Ascending aorta (tissue), 2 donors: ENCODE results near the gene CCL1. TPM values are rescaled to one million over a fixed set of nuclear protein-coding genes. Genes with fewer than 3 reads are reported as not detected.

ENCODE experiments used
- DNase-seq, 2 donors: peaks; one replicate each; pipeline ENCODE4 v3.0.0-alpha.2; 2019; ENCODE audit warnings: low spot score in 2 of 2
- H3K27ac ChIP-seq, 2 donors: fragments of 200-600 bp; sonication (generic); one replicate each; pipeline ENCODE4 v1.5.1; 2016 to 2017; ENCODE audit warnings: mild to moderate bottlenecking in 1 of 2
- H3K27me3 ChIP-seq: fragments of 200-600 bp; sonication (generic); one replicate; pipeline ENCODE4 v1.5.1; 2017
- H3K36me3 ChIP-seq, 2 donors: fragments of 200-600 bp; sonication (generic); one replicate each; pipeline ENCODE4 v1.5.1; 2016
- H3K4me1 ChIP-seq, 2 donors: fragments of 200-600 bp; sonication (generic); one replicate each; pipeline ENCODE4 v1.5.1; 2016 to 2017; ENCODE audit warnings: mild to moderate bottlenecking in 1 of 2
- H3K4me3 ChIP-seq, 2 donors: fragments of 200-600 bp; sonication (generic); one replicate each; pipeline ENCODE4 v1.5.1; 2016 to 2017; ENCODE audit warnings: mild to moderate bottlenecking in 1 of 2
- H3K9me3 ChIP-seq, 2 donors: fragments of 200-600 bp; sonication (generic); one replicate each; pipeline ENCODE4 v1.5.1; 2016
- CTCF ChIP-seq, 3 experiments: fragments of 200-600 bp in 2 of 3; fragments of 450-650 bp in 1 of 3; sonication (generic) in 2 of 3; IDR thresholded peaks; one replicate each; pipeline ENCODE4 v1.5.1; 2016 to 2019; ENCODE audit warnings: antibody characterized with exemption in 3 of 3, mild to moderate bottlenecking in 1 of 3, moderate library complexity in 1 of 3
- intact Hi-C: fragments of 100-400 bp; cut with DNase I; formaldehyde crosslinking; loops from one replicate; pipeline ENCODE4 v1.15.1; 2023
- total RNA-seq: library from RNA; depleted of rRNA; stranded (reverse); fragments of >200 nt; gene quantifications from one replicate; pipeline ENCODE4 v1.1.0, GENCODE V29; 2016

The CCL1 gene
- total RNA-seq, 1 donor from 2014 or later, result not detected

DNA sequence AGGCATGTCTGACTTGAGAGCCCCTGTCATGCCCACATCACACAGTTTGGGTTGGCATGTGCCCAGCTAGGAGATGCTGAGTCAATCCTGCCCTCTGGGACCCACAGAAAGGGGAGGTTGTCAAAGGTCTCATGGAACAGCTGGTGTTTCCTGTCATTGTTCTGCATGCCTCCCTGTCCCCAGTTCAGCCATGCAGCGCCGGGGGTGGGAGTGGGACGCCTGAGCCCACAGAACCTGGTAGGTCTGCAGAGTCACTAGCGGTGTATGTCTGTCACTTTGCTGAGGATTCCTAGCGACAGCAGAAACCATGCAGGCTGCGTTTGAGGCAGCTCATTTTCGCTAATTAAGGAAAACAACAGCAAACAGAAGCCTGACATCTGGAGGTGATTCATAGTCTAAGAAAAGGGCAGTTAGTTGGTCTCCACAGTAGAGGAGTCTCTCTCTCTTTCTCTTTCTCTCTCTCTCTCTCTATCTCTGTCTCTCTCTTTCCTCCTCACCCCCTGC lies 19.6 kb upstream of the CCL1 start:
- peak in 1 of 2 donors; percentile 56 for DNase-seq

DNA sequence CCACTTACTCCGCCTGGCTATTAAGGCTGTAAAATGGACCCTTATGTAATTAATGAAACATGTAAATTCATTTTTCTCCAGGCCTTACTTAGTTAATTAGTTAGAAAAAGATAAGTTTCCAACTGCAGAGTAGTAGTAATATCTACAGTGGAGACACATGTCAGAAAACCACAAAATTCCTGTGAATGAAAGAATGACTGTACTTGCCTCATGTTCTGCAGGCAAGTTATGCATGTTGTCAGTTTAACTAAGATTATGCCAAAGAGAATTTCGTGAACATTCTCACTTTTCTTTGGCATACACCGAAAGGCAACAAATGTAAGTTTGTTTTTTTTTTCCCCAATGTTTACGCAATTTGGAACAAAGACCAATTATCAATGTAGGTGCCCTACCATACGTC lies 16.8 kb upstream of the CCL1 start:
- H3K27ac ChIP-seq, result no peak overlapping the region
- H3K9me3 ChIP-seq, result no peaks in the 10 kb centered on the region
- no peaks in the 10 kb centered on the region for H3K4me1 ChIP-seq
- H3K27me3 ChIP-seq, result no peaks in the 10 kb centered on the region
- intact Hi-C loops, result no loop called here
- H3K4me3 ChIP-seq, result no peak overlapping the region
- DNase-seq, result no peak
- no peaks in the 10 kb centered on the region for H3K36me3 ChIP-seq
- TF ChIP-seq CTCF (IDR thresholded peaks at IDR 0.05), result no peak

More for the DNA sequence above, 19.6 kb upstream of the CCL1 start:
- TF ChIP-seq CTCF (IDR thresholded peaks at IDR 0.05), result no peak
- peaks cover 0 to 4% of the 10 kb centered on the region in 2 donors for H3K4me1 ChIP-seq
- no peak overlapping the region for H3K27ac ChIP-seq
- no peaks in the 10 kb centered on the region for H3K9me3 ChIP-seq
- intact Hi-C loops, result no loop called here
- H3K4me3 ChIP-seq, result no peak overlapping the region
- no peaks in the 10 kb centered on the region for H3K27me3 ChIP-seq
- H3K36me3 ChIP-seq, result no peaks in the 10 kb centered on the region

DNA sequence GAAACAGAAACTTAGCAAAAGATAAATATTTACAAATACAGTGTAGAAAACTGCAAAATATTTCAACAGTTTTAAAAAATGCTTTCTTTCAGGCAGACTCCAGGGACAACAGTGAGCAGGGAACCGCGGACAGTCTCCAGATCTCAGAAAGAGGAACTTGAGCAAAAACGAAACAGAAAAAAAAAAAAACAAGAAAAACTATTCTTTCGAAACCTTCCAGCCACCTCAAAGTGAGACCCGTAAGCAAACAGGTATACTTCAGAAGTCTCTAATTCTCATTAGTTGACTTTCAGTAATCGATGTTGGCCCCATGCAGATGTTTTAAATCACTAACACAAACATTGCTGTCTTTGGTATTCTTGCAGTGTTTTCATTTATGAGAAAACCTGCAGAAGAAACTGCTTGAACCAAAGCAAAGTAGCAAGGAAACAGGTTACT lies 15.7 kb upstream of the CCL1 start:
- Histone ChIP-seq H3K27me3 (no peaks in the 10 kb centered on the region), H3K36me3 (no peaks in the 10 kb centered on the region), H3K4me1 (no peaks in the 10 kb centered on the region), H3K4me3 (no peak overlapping the region), H3K27ac (no peak overlapping the region), H3K9me3 (no peaks in the 10 kb centered on the region)
- intact Hi-C loops, result no loop called here
- TF ChIP-seq CTCF (IDR thresholded peaks at IDR 0.05), result no peak
- peak in 1 of 2 donors; percentile 63 for DNase-seq

DNA sequence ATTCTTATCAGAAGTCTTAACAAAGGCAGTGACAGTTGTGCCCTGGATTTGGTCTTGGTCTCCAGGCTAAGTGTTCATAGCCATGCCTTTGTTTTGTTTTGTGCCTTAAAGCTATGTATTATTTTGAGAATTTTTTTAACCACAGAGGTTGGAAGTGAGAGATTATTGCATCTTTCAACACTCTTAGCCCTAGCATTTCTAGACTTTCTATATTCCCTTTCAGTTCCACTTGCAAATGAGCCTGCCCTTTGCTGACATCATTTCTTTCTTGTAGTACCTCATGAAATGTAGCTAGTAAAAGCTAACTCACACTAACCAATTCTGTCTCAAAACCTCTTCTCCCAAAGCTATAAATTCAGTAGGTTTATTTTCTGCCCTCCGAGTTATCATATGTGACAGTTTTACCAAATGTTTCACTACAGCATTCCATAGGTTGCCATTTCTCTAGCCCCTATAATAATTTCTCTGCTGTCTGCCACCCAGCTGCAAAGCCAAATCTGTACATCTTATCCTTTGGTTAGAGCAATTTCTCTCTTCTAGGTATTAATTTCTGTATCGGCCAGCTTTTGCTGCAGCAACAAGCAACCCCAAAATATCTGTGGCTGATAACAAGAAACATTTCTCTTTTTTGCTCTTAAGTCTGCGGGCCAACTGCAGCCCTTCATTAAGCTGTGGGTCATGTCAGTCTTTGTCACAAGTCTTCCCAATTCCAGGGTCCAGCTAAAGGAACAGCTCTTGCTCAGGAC lies 14.2 kb upstream of the CCL1 start:
- Histone ChIP-seq H3K4me3 (no peak overlapping the region), H3K27me3 (no peaks in the 10 kb centered on the region), H3K9me3 (no peaks in the 10 kb centered on the region), H3K36me3 (no peaks in the 10 kb centered on the region), H3K27ac (no peak overlapping the region), H3K4me1 (no peaks in the 10 kb centered on the region)
- intact Hi-C loops, result no loop called here
- TF ChIP-seq CTCF (IDR thresholded peaks at IDR 0.05), result no peak
- DNase-seq, result no peak

DNA sequence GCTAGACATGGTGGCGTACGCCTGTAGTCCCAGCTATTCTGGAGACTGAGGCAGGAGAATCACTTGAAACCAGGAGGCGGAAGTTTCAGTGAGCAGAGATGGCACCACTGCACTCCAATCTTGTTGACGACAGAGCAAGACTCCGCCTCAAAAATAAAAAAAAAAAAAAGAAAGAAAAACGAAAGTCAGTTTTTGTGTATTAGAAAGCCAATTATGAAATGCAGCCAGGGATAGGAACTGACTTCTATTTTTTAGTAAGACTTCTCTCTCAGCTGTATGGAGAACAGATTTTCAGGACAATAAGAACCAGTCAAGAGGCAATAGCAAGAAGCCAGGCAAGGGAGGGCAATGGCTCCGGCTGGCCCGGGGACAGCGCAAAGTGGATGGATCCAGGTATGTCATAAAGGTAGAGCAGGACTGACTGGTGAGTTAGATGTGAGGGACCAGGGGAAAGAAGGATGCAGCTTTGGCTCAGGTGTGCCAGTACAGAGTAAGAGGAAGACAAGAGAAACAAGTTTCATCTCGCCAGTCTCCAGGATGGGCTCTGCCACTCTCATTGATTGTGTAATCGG lies 12.5 kb upstream of the CCL1 start:
- H3K9me3 ChIP-seq, result no peaks in the 10 kb centered on the region
- no peaks in the 10 kb centered on the region for H3K36me3 ChIP-seq
- H3K27me3 ChIP-seq, result no peaks in the 10 kb centered on the region
- intact Hi-C loops, result no loop called here
- DNase-seq, result peak in 1 of 2 donors; percentile 38
- no peak overlapping the region for H3K27ac ChIP-seq
- H3K4me1 ChIP-seq, result no peaks in the 10 kb centered on the region
- TF ChIP-seq CTCF (IDR thresholded peaks at IDR 0.05), result no peak
- H3K4me3 ChIP-seq, result no peak overlapping the region
